Measurements from ENCODE around the gene SURF4. TPM values are rescaled to one million over a fixed set of nuclear protein-coding genes. Genes with fewer than 3 reads are reported as not detected.

SURF4 gene
- polyA plus RNA-seq, 3 donors: 61.4 to 175 (median 157) TPM

GRCh38 chr9:133408042-133408441 lies 32.2 kb upstream of the SURF4 start:
- no peaks in the 10 kb centered on the region for H3K9me3 Mint-ChIP-seq
- intact Hi-C loops (cut with micrococcal nuclease): loop anchor here in 1 of 2 donors (10.0 kb wide), 1 partner anchor 173 kb away; no protein-coding TSS in a partner anchor
- peaks cover 84 to 94% of the 10 kb centered on the region in 2 donors for H3K36me3 ChIP-seq (replicated peaks in 1 of 2; ENCODE audit: control insufficient read depth in 1 of 2, insufficient read depth in 2 of 2, low read length in 2 of 2)
- peaks cover 6% of the 10 kb centered on the region for H4K20me1 ChIP-seq (ENCODE audit: insufficient read depth, low read length)
- WGBS (ENCODE audit: insufficient coverage): 83% methylated on average over 1 of the region's 1 CpG
- H3K36me3 Mint-ChIP-seq: peaks cover 72 to 88% of the 10 kb centered on the region in 2 donors
- no peaks in the 10 kb centered on the region for H3K79me2 ChIP-seq (ENCODE audit: insufficient read depth, low read length)
- TF ChIP-seq, protein P1, sequence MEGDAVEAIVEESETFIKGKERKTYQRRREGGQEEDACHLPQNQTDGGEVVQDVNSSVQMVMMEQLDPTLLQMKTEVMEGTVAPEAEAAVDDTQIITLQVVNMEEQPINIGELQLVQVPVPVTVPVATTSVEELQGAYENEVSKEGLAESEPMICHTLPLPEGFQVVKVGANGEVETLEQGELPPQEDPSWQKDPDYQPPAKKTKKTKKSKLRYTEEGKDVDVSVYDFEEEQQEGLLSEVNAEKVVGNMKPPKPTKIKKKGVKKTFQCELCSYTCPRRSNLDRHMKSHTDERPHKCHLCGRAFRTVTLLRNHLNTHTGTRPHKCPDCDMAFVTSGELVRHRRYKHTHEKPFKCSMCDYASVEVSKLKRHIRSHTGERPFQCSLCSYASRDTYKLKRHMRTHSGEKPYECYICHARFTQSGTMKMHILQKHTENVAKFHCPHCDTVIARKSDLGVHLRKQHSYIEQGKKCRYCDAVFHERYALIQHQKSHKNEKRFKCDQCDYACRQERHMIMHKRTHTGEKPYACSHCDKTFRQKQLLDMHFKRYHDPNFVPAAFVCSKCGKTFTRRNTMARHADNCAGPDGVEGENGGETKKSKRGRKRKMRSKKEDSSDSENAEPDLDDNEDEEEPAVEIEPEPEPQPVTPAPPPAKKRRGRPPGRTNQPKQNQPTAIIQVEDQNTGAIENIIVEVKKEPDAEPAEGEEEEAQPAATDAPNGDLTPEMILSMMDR (IDR thresholded peaks at IDR 0.05): no peak
- no peak overlapping the region for H3K4me2 ChIP-seq (replicated peaks; ENCODE audit: extremely low read depth, low read length, poor library complexity, severe bottlenecking)
- H3K27me3 Mint-ChIP-seq (ENCODE audit: low read depth in 3 of 3): peaks cover 0 to 3% (median 3%) of the 10 kb centered on the region in 3 donors
- H2AFZ ChIP-seq (ENCODE audit: insufficient read depth, low read depth, low read length, poor library complexity, severe bottlenecking): no peak overlapping the region
- DNase-seq: no peak
- peak overlapping the region in 1 of 7 donors; percentile 36 for H3K27ac Mint-ChIP-seq
- no peak overlapping the region for H3K4me3 Mint-ChIP-seq
- no peak overlapping the region for H3K9ac ChIP-seq (ENCODE audit: insufficient read depth, low read length, poor library complexity, severe bottlenecking)
- no peak overlapping the region for H3K4me3 ChIP-seq (replicated peaks in 1 of 3; ENCODE audit: low read depth in 2 of 3, low read length in 3 of 3)
- no peaks in the 10 kb centered on the region for H3K4me1 ChIP-seq (ENCODE audit: control insufficient read depth in 1 of 2, insufficient read depth in 2 of 2, low read length in 2 of 2)
- no peak overlapping the region for H3K27ac ChIP-seq (ENCODE audit: low read depth in 1 of 2, low read length in 2 of 2)
- no peaks in the 10 kb centered on the region for H3K4me1 Mint-ChIP-seq
- no peaks in the 10 kb centered on the region for H3K9me3 ChIP-seq (replicated peaks in 1 of 2; ENCODE audit: control insufficient read depth in 1 of 2, insufficient read depth in 1 of 2, low read length in 2 of 2)
- H3K27me3 ChIP-seq (ENCODE audit: control insufficient read depth in 2 of 2, insufficient read depth in 2 of 2, low read length in 2 of 2): no peaks in the 10 kb centered on the region

DNA sequence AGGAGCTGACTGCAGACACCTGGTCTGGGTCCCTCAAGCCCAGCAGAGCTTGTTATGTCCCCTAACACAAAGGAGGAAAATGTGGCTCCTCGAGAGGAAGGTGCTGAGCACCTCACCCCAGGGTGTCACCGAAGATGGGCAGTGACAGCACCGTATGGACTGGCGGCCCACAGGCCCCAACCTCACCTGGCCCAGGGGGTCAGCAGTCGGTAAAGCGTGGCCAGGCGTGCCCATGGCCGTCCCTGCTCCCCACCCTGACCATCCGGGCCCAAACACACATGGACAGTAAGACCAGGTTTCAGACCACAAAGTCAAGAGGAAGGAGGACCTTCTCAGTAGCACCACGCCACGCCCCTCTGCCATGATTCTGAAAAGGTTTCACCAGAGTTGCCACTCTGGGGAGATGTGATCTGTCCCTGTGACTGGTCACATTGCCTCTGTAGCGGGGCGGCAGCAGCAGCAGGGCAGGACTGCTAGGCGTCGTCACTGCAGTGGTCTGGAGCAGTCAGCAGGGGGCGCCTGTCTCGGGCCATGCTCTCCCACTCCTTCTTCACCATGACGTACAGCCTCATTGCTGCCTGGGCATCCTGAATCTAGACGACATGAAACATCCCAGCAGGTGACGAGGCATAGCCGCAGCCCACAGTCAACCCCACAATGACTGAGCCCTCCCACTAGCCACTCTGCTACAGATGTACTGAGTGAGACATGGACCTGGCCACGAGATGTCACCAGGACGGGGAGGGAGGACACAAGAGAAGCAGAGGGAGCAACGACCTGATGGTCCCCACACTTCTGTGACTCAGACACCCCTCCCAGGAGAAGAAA lies 30.8 kb upstream of the SURF4 start:
- Histone ChIP-seq H3K4me3 (replicated peaks in 1 of 3; ENCODE audit: low read depth in 2 of 3, low read length in 3 of 3) (no peak overlapping the region), H3K27me3 (ENCODE audit: control insufficient read depth in 2 of 2, insufficient read depth in 2 of 2, low read length in 2 of 2) (no peaks in the 10 kb centered on the region), H3K9ac (ENCODE audit: insufficient read depth, low read length, poor library complexity, severe bottlenecking) (no peak overlapping the region), H3K27ac (ENCODE audit: low read depth in 1 of 2, low read length in 2 of 2) (peak overlapping the region in 1 of 2 donors; percentile 48), H3K79me2 (ENCODE audit: insufficient read depth, low read length) (no peaks in the 10 kb centered on the region), H4K20me1 (ENCODE audit: insufficient read depth, low read length) (peaks cover 9% of the 10 kb centered on the region), H3K9me3 (replicated peaks in 1 of 2; ENCODE audit: control insufficient read depth in 1 of 2, insufficient read depth in 1 of 2, low read length in 2 of 2) (no peaks in the 10 kb centered on the region), H3K4me2 (replicated peaks; ENCODE audit: extremely low read depth, low read length, poor library complexity, severe bottlenecking) (no peak overlapping the region), H2AFZ (ENCODE audit: insufficient read depth, low read depth, low read length, poor library complexity, severe bottlenecking) (no peak overlapping the region), H3K4me1 (ENCODE audit: control insufficient read depth in 1 of 2, insufficient read depth in 2 of 2, low read length in 2 of 2) (no peaks in the 10 kb centered on the region), H3K36me3 (replicated peaks in 1 of 2; ENCODE audit: control insufficient read depth in 1 of 2, insufficient read depth in 2 of 2, low read length in 2 of 2) (peaks cover 73 to 81% of the 10 kb centered on the region in 2 donors)
- 62% methylated on average over 19 of the region's 24 CpGs for WGBS (ENCODE audit: insufficient coverage)
- TF ChIP-seq, protein P1 (IDR thresholded peaks at IDR 0.05): peak; percentile 94
- H3K27ac Mint-ChIP-seq: peak overlapping the region in 3 of 7 donors; percentile 26 to 75 (median 37)
- H3K27me3 Mint-ChIP-seq (ENCODE audit: low read depth in 3 of 3): peaks cover 0 to 3% (median 3%) of the 10 kb centered on the region in 3 donors
- peak; percentile 61 to 75 (median 73) for DNase-seq
- H3K9me3 Mint-ChIP-seq: no peaks in the 10 kb centered on the region
- H3K4me3 Mint-ChIP-seq: no peak overlapping the region
- H3K36me3 Mint-ChIP-seq: peaks cover 59 to 76% of the 10 kb centered on the region in 2 donors
- no peaks in the 10 kb centered on the region for H3K4me1 Mint-ChIP-seq
- intact Hi-C loops (cut with micrococcal nuclease): loop anchor here (1.0 to 10.0 kb wide), 3 partner anchors 80 to 172 kb away; no protein-coding TSS in a partner anchor

Data from CD14-positive monocyte (primary cell).